Fibroblast of skin of scalp (primary cell): ENCODE results near the gene TMEM87B.
"Not testable (repeated sequence)": the region's sequence is repeated elsewhere in the genome, so short reads cannot be mapped to it uniquely, and the experiment has no call there.

Experiments used
- DNase-seq: peaks from one replicate; pipeline ENCODE4 v3.0.0-alpha.2; 2013

The TMEM87B gene

DNA sequence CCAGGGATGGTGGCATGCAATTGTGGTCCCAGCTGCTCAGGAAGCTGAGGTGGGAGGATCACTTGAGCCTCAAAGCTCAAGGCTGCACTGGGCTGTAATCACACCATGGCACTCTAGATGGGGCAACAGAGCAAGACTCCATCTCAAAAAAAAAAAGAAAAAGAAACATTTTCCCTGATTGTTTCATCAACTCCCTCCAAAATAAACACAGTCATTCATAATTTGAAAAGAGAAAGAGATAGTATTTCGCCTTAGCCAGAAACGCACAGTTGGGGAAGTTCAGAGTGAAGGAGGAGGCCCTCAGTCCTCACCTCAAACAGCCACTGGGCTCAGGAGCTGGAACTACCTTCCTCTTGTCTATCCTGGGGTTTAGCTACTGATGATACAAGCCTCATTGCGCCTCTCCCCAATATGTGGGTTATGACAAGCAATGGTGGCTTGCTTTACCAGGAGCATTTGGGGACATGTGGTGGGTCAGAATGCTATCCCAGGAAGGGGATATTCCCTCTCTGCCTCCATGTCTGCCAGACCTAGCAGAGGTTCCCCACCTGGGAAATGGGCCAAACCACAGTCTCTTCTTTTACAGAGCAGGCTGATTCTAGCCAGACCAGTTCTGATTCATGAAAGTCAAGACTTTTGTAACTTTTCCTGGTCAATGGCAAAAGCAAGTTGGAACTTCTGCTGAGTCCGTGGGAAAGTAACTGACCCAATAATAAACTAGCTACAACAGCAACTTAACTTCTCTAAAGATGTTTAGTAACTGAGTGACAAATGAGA, 22.2 kb upstream of the TMEM87B start:
- peak; percentile 60 for DNase-seq

DNA sequence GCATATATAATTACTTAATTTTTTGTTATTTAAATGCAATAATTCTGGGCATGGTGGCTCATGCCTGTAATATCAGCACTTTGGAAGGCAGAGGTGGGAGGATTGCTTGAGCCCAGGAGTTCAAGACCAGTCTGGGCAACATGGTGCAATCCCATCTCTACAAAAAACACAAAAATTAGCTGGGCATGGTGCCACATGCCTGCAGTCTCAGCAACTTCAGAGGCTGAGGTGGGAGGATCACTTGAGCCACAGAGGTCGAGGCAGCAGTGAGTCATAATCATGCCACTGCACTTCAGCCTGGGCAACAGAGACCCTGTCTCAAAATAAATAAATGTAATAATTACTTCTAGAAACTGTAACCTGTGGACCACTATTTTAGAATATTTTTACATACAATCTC, 21.5 kb upstream of the TMEM87B start:
- peak; percentile 18 for DNase-seq

GRCh38 chr2:112034924-112035323, 20.1 kb upstream of the TMEM87B start:
- DNase-seq = no peak

DNA sequence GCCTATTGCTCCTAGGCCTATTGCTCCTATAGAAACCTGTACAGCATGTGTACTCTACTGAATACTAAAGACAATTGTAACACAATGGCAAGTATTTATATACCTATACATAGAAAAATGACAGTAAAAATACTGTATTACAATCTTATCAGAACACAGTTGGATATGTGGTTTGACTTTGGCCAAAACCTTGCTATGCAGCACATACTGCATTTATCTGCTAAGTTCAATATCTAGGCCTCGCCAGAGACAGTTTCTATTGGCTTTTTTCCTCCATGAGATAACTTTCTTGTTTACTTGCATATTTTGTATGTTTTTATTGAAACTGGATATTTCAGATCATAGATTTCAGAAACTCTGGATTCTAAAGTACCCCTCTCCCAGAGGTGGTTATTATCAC, 19.3 kb upstream of the TMEM87B start:
- no peak for DNase-seq

GRCh38 chr2:112039556-112039955, 15.5 kb upstream of the TMEM87B start:
- not testable (repeated sequence) for DNase-seq

DNA sequence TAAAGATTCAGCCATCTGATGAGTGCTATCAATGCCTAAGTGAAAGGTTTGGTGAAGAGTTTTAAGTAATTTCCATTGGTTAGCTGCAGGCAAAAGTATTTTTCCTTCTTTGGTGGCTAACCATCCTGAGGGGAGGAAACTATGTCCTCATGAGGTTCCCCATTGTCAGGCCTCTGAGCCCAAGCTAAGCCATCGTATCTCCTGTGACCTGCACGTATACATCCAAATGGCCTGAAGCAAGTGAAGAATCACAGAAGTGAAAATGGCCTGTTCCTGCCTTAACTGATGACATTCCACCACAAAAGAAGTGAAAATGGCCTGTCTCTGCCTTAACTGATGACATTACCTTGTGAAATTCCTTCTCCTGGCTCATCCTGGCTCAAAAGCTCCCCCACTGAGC, 15.0 kb upstream of the TMEM87B start:
- not testable (repeated sequence) for DNase-seq

- DNase-seq = not testable (repeated sequence)
Observed at GRCh38 chr2:112041460-112041859, 13.6 kb upstream of the TMEM87B start.

- DNase-seq = no peak
Observed at GRCh38 chr2:112045446-112046014, 9.5 kb upstream of the TMEM87B start.

- no peak for DNase-seq
Observed at GRCh38 chr2:112046231-112046630, 8.8 kb upstream of the TMEM87B start.

DNA sequence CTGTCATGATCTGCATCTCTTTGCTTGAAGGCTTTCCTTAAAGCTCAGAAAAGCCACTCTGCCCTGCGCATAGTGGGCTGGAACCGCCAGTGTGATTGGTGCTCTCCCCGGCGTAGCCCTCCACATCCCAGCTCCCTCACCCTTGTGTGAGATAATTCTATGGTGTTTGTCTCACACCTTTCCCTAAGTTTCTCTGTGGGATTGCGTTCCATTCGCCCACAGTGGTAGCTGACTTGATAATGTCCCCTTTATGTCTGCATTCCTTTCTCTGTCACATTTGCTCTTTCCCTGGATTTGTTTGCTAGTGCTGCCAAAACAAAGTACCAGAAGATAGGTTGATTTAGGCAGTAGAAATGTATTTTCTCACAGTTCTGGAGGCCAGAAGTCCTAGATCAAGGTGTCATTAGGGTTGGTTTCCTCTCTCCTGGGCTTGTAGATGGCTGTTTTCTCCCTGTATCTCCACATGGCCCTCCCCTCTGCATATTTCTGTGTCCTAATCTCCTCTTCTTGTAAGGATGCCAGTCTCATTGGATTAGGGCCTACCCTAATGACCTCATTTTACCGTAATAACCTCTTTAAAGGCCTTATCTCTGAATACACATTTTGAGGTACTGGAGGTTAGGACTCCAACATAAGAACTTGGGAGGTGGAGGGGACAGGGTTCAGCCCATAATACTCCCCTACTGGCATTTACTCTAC, 7.4 kb upstream of the TMEM87B start:
- DNase-seq = no peak

DNA sequence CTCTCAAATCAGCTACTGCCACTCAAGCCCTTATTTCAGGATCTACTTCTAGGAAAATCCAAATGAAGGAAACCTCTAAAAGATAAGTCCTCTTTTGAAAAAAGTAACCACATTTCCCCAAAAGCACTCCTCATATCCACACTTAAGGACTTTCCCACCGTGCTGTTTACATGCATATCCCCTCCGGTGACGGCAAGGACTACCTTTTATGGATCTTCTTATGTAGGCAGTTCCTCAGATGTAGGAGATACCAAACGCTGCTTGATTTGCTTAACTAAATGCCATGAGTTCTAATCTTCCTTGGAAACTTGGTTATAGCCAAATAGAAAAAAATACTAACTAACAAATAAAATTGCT, 6.9 kb upstream of the TMEM87B start:
- no peak for DNase-seq

DNA sequence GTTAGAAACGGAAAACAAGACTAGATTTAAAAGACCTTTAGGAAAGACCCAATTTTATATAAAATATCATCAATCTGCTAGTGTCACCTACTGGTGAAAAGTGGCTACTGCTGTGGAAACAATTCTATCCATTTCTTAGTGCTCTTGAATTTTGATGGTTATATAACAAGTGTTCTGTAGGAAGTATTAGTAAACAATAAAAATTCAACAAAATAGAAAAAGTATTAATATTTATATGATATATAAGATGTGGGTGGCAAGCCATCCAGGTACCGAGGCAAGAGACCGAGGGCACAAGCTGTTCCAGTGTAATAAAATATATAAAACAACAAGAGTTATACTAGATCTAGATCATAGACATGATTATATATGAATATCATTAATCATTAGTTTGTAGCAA, 6.2 kb upstream of the TMEM87B start:
- DNase-seq = peak; percentile 48

DNA sequence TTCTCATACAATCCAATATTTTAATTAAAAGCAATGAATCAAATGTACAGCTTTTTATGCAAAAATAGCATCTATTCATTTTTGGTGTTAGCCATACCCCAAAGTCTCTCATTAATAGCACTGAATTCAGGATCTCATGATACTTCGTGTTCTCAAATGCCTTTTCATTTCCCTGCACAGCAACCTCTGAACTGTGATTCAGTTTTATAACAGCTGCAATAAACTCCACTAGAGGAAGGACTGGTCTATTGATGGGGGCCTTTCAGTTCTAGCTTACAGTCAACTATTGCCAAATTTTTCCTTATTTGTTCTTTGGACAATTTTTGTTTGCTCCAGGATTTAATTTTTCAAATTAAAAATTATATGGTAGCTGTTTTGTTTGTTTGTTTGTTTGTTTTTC, 4.8 kb upstream of the TMEM87B start:
- no peak for DNase-seq

DNA sequence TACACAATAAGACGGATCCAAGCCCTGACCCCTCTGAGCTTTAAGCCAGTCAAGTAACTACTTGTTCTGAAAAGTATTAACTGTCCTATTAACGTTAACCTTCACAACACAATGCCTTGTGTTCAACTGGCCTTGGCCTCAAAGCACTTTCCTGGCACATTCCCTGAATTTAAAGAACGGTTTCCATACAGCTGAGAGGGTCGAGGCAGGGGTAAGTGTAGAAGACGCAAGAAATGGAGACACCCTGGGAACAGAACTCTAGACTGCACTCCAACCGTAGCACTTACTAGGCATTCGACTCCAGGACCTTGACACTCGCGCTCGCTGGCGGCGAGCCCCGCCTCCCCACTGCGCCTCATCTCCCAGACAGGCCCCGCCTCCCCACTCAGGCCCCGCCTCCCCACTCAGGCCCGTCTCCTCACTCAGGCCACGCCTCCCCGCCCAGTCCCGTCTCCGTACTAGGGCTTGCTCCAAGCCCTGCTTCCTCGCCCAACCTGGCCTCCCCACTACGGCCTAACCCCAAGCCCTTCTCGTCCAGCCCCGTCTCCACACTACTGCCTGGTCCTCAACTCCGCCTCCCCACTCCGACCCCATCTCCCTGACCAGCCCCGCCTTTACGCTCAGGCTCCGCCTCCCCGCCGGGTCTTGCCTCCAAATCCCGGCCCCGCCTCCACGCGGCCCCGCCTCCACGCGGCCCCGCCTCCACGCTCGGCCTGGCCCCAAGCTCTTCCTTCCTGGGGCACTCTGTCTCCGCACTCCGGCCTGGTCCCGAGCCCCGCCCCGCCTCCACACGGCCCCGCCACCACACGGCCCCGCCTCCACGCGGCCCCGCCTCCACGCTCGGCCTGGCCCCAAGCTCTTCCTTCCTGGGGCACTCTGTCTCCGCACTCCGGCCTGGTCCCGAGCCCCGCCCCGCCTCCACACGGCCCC, 887 bp upstream of the TMEM87B start:
- DNase-seq = peak; percentile 96

DNA sequence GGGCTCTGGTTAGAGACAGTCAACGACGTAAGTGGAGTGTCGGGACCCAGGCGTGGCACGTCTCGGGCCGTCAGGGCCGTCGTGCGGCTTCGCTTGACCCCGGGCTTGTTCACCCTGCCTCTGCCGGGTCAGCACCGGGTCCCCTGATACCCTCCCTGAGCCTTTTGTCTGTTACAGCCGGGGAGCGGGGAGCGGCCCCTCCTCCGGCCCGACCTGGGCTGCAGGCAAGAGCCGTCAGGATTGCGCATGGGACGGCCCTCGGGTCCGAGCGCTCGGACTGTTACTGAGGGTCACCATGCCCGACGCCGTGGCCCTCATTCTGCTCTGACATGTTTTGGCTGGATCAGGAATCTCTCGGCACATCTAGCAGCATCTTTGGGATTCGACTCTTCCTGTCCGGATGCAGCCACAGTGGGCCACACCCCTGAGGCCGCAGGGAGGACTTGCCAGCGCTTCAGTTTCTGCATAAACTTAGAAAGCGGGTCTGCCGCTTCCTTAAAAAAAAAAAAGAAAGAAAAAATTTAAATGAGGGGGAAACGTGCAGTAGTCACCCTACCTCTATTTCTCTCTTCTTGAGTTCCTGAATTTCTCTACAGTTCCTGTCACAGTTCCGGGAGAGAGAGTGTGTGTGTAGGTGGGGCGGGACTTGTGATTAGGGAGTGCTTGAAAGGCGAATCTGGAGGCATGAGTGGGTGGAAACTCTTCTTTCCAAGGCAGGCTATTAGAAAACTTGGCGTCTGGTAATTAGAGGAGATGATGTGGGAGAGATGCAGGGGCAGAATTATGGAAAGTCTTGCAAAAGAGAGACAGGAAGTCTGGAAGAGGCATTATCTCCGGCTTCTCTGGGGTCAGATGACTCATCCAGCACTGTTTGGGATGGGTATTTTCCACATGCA, 909 bp downstream of the TMEM87B start:
- DNase-seq = peak; percentile 88

- no peak for DNase-seq
Observed at GRCh38 chr2:112056626-112056987, 1.5 kb downstream of the TMEM87B start.

- DNase-seq = no peak
Observed at GRCh38 chr2:112059671-112060070, 4.6 kb downstream of the TMEM87B start.

GRCh38 chr2:112061299-112061698, 6.2 kb downstream of the TMEM87B start:
- DNase-seq = no peak

DNA sequence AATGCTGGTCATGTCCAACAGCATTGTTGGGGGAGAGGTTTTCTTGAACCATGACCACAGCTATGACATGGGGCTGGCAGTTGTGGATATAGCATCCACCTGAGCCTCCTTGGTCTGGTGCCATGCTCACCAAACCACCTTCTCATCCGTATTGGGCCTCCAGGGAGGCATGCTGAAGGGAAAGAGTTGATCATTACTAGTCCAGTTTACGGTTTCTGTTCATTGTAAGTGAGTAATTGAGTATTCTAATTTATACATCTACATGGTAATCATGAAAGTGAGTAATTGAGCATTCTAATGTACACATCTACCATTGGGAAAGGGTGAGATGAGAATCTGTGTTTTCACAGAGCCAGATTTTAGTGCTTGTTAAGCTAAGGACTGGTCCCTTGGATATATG, 6.8 kb downstream of the TMEM87B start:
- no peak for DNase-seq

DNA sequence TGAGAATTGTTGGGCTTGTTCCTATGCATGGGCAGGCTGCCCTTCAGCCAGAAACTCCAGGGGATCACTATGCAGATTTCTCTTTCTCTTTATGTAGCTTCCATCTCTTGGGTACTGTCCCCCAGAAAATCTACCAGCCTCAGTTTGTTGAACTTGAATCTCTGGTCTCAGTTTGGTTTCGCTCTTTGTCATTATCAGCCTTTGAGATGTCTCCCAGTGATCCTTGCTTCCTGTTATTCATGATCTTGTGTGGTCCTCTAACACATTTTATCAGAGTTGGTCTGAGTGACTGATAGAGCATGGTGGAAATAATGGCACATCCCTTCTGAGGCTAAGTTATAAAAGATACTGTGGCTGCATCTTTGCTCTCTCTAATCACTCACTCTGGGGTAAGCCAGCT, 7.8 kb downstream of the TMEM87B start:
- DNase-seq = no peak

DNA sequence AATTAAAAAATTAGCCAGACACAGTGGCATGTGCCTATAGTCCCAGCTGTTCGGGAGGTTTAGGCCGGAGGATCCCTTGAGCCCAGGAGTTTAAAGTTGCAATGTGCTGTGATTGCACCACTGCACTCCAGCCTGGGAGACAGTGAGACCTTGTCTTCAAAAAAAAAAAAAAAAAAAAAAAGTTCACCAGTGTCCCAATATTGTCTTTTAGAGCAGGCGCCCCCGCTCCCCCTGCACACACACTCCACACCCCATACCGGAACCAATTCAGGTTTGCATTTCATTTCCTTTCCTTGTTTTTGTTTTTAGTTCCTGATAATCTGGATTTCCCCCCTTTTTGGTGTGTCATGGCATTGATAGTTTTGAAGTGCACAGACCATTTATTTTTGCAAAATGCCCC, 10.4 kb downstream of the TMEM87B start:
- no peak for DNase-seq

DNA sequence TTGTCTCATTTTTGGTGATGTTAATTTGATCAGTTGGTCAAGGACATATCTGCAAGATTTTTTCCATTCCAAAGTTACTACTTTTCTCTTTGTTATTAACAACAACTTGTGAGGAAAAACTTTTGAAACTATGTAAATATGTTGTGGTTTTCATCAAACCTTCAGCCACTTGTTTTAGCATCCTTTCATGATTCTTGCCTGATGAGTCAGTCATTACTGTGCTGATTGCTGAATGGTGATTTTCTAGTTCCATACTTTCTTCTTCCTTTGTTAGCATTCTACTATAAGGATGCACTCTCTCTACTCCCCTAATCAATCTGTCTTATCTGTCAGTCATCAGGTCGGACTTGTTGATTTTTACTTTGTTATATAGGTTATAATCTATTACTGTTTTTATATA, 10.9 kb downstream of the TMEM87B start:
- peak; percentile 76 for DNase-seq
